ENCODE measurements around the gene GABRG3.

The GABRG3 gene

GRCh38 chr15:27448234-27448633, 477.3 kb downstream of the GABRG3 start (continued):
- TF ChIP-seq, protein P1, sequence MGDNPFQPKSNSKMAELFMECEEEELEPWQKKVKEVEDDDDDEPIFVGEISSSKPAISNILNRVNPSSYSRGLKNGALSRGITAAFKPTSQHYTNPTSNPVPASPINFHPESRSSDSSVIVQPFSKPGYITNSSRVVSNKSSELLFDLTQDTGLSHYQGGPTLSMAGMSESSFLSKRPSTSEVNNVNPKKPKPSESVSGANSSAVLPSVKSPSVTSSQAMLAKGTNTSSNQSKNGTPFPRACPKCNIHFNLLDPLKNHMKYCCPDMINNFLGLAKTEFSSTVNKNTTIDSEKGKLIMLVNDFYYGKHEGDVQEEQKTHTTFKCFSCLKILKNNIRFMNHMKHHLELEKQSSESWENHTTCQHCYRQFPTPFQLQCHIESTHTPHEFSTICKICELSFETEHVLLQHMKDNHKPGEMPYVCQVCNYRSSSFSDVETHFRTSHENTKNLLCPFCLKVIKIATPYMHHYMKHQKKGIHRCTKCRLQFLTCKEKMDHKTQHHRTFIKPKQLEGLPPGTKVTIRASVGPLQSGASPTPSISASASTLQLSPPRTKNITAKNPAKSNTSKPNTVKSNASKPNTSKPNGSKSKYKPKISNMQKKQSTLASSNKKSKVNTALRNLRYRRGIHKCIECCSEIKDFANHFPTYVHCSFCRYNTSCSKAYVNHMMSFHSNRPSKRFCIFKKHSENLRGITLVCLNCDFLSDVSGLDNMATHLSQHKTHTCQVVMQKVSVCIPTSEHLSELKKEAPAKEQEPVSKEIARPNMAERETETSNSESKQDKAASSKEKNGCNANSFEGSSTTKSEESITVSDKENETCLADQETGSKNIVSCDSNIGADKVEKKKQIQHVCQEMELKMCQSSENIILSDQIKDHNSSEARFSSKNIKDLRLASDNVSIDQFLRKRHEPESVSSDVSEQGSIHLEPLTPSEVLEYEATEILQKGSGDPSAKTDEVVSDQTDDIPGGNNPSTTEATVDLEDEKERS (tag by site-specific recombination; IDR thresholded peaks at IDR 0.05), result no peak
- TF ChIP-seq, protein P2, sequence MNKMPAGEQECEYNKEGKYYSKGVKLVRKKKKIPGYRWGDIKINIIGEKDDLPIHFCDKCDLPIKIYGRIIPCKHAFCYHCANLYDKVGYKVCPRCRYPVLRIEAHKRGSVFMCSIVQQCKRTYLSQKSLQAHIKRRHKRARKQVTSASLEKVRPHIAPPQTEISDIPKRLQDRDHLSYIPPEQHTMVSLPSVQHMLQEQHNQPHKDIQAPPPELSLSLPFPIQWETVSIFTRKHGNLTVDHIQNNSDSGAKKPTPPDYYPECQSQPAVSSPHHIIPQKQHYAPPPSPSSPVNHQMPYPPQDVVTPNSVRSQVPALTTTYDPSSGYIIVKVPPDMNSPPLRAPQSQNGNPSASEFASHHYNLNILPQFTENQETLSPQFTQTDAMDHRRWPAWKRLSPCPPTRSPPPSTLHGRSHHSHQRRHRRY (tag by site-specific recombination; IDR thresholded peaks at IDR 0.05), result no peak
- no peak for TF ChIP-seq ZNF501 (tag by site-specific recombination; IDR thresholded peaks at IDR 0.05)

DNA sequence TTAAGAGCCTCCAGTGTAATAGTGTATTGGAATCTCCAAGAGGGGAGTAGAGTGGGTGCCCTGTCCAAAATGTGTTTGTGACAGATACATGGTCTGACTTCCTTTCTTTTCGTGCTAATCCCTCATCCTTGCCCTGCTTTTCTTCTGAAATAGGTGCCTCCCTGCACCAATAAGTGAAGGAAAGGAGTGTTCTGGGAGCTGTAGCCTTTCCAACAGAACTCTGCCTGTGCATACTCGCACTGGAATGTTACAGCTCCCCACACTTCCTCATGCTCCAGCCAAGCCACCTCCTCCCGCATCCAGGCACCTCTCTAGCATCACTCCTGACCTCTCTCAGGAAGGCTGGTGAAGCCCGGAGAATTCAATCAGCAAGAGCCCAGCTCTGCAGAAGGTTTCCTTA, 478.0 kb downstream of the GABRG3 start:
- no peaks in the 10 kb centered on the region for H3K4me1 ChIP-seq (ENCODE audit: control insufficient read depth, insufficient read depth, low read length)
- TF ChIP-seq ZNF140 (tag by site-specific recombination; IDR thresholded peaks at IDR 0.05) (no peak), ZBTB1 (tag by site-specific recombination; IDR thresholded peaks at IDR 0.05) (no peak), ZNF114 (tag by site-specific recombination; IDR thresholded peaks at IDR 0.05) (no peak), ZNF768 (tag by site-specific recombination; IDR thresholded peaks at IDR 0.05) (no peak), EGR2 (tag by site-specific recombination; IDR thresholded peaks at IDR 0.05; ENCODE audit: low read depth) (no peak), ZFHX2 (tag by site-specific recombination; conservative IDR thresholded peaks at IDR 0.05) (no peak), ZNF175 (tag by site-specific recombination; IDR thresholded peaks at IDR 0.05) (no peak), CTCF (tag by site-specific recombination; IDR thresholded peaks at IDR 0.05) (no peak), PBX3 (CRISPR knock-in tag; IDR thresholded peaks at IDR 0.05) (no peak), KLF7 (tag by site-specific recombination; IDR thresholded peaks at IDR 0.05; ENCODE audit: borderline replicate concordance) (no peak), FEZF1 (tag by site-specific recombination; IDR thresholded peaks at IDR 0.05) (no peak)
- TF ChIP-seq, protein P3, sequence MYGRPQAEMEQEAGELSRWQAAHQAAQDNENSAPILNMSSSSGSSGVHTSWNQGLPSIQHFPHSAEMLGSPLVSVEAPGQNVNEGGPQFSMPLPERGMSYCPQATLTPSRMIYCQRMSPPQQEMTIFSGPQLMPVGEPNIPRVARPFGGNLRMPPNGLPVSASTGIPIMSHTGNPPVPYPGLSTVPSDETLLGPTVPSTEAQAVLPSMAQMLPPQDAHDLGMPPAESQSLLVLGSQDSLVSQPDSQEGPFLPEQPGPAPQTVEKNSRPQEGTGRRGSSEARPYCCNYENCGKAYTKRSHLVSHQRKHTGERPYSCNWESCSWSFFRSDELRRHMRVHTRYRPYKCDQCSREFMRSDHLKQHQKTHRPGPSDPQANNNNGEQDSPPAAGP (tag by site-specific recombination; IDR thresholded peaks at IDR 0.05), result no peak
- TF ChIP-seq, protein P4, sequence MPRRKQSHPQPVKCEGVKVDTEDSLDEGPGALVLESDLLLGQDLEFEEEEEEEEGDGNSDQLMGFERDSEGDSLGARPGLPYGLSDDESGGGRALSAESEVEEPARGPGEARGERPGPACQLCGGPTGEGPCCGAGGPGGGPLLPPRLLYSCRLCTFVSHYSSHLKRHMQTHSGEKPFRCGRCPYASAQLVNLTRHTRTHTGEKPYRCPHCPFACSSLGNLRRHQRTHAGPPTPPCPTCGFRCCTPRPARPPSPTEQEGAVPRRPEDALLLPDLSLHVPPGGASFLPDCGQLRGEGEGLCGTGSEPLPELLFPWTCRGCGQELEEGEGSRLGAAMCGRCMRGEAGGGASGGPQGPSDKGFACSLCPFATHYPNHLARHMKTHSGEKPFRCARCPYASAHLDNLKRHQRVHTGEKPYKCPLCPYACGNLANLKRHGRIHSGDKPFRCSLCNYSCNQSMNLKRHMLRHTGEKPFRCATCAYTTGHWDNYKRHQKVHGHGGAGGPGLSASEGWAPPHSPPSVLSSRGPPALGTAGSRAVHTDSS (tag by site-specific recombination; IDR thresholded peaks at IDR 0.05), result no peak
- TF ChIP-seq, protein P5, sequence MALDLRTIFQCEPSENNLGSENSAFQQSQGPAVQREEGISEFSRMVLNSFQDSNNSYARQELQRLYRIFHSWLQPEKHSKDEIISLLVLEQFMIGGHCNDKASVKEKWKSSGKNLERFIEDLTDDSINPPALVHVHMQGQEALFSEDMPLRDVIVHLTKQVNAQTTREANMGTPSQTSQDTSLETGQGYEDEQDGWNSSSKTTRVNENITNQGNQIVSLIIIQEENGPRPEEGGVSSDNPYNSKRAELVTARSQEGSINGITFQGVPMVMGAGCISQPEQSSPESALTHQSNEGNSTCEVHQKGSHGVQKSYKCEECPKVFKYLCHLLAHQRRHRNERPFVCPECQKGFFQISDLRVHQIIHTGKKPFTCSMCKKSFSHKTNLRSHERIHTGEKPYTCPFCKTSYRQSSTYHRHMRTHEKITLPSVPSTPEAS (tag by site-specific recombination; IDR thresholded peaks at IDR 0.05), result no peak
- POLR2A ChIA-PET, result no interaction called here
- no peaks in the 10 kb centered on the region for H3K9me3 ChIP-seq (ENCODE audit: control insufficient read depth, insufficient read depth, low read depth, low read length)
- CTCF ChIA-PET, result no interaction called here
- H3K27ac ChIP-seq (ENCODE audit: extremely low read depth, low read depth, low read length), result no peak overlapping the region
- H3K36me3 ChIP-seq (ENCODE audit: control insufficient read depth in 2 of 2, insufficient read depth in 1 of 2, low read length in 2 of 2), result no peaks in the 10 kb centered on the region
- H3K4me3 ChIP-seq (ENCODE audit: low read depth, low read length), result no peak overlapping the region
